NK-92 (cell line): ENCODE data around the gene SCIMP.
"Not testable (repeated sequence)": the region's sequence is repeated elsewhere in the genome, so short reads cannot be mapped to it uniquely, and the experiment has no call there.

Experiments used
- DNase-seq: peaks from one replicate; lab custom pipeline; 2025; ENCODE audit not compliant: unreplicated experiment; lab: John Stamatoyannopoulos, UW

SCIMP gene

GRCh38 chr17:5191541-5192417, 42.9 kb downstream of the SCIMP start, which contains the start of gene ZNF594:
Gene ZNF594, minus strand, starts transcription at chr17:5191868. Its CDS starts 7,612 bp downstream, at chr17:5184256.
- peak; percentile 71 for DNase-seq

GRCh38 chr17:5184288-5184687, 50.4 kb downstream of the SCIMP start:
- DNase-seq: no peak

- DNase-seq: no peak
Measured at GRCh38 chr17:5183410-5183793, 51.3 kb downstream of the SCIMP start.

- DNase-seq: no peak
Measured at GRCh38 chr17:5182597-5183409, 51.9 kb downstream of the SCIMP start.

GRCh38 chr17:5181509-5182305, 53.0 kb downstream of the SCIMP start:
- DNase-seq: no peak

GRCh38 chr17:5179003-5179402, 55.7 kb downstream of the SCIMP start:
- no peak for DNase-seq

GRCh38 chr17:5175027-5175426, 59.6 kb downstream of the SCIMP start:
- DNase-seq: not testable (repeated sequence)

GRCh38 chr17:5165791-5166564, 68.7 kb downstream of the SCIMP start:
- not testable (repeated sequence) for DNase-seq

- no peak for DNase-seq
Measured at GRCh38 chr17:5164436-5164835, 70.2 kb downstream of the SCIMP start.

GRCh38 chr17:5161793-5162192, 72.9 kb downstream of the SCIMP start:
- DNase-seq: not testable (repeated sequence)

GRCh38 chr17:5160702-5161101, 74.0 kb downstream of the SCIMP start:
- not testable (repeated sequence) for DNase-seq
